Embryonic facial prominence (tissue), 1 donor: ENCODE data around the gene SPRED2.

Source experiments
- DNase-seq: peaks from one replicate; pipeline ENCODE4 v3.0.0-alpha.2; 2016; ENCODE audit errors: extremely low spot score

Gene SPRED2

DNA sequence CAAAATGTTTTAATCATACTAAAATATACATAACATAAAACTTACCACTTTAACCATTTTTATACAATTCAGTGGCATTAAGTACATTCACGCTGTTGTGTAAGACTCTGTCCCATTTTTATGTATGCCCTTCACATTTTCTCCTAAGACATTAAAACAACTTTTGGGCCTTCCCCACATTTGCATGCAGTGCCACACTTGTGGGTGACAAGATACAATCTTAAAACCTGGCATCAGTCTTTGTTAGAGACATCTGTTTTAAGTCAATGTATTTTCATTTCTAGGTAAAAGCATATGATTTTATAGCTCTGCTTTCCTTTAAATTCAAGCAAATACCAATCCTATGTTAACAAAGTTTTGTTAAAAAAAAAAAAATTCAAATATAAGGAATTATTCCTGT, 17.3 kb downstream of the SPRED2 start:
- DNase-seq, result no peak

DNA sequence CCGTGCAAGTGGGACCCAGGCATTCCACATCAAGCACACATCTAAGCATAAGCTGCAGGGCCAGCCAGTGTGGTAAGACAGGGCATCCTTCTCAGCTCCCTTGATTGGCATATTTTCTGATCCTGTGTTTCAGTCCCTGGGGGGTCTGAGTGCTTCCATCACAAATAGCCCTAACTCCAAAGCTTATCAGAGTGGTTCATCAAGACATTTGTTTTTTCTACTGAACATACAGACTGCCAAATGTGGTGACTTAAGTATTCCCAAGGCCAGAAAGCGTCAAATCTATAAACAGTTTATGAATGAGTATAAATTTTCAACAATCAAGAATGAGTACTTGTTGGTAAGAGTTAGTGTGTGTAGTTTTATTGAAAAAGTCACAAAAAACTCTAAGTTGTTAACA, 18.8 kb downstream of the SPRED2 start:
- no peak for DNase-seq

DNA sequence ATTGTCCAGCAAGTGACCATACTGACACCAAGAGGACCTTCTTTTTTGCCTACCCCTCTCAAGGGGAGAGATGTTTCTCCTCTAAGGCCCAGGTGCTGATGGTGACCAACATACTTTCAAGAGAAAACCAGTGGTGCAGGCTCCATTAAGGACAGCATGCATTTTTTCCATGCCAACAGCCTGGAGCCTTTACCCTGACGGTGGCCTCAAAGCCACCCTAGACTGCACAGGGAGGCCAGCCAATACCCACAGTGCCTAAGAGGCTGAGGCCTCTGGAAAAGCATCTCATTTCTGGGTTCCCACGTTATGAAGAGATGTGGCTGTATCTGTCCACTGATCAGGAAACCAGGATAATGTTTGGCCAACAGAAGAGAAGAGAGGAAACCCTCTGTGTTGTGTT, 19.3 kb downstream of the SPRED2 start:
- no peak for DNase-seq

DNA sequence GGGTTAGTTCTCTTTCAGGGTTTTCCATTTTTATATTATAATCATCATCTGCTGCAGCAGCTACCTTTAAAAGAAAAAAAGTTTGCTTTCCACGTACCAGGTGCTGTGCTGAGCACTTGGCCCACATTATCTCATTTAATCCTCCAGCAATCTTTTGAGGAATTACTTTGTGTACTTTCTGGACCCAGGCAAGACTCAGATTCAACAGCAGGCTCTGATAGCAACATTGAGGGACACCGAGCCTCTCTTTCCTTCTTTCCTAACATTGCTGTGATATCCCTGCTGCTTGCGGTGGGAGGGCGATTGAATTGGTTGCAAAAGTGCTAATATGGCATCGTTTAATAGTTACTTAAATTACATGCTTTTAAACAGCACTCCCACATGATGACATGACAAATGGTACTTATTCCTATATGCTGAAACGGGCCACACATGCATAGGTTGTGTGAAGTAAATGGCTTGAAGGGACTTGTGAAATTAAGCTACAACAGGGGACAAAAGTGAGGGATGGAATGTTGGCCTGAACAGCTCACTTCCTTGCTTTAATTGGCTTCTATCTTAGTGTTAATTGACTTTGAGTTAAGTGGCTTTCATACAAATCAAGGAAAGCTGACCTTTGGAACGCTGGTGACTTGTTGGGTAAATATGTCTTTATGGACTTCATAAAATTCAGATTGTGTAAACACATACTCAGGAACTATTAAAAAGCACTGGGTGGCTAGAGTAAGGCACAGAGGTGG, 21.2 kb downstream of the SPRED2 start:
- DNase-seq, result no peak

DNA sequence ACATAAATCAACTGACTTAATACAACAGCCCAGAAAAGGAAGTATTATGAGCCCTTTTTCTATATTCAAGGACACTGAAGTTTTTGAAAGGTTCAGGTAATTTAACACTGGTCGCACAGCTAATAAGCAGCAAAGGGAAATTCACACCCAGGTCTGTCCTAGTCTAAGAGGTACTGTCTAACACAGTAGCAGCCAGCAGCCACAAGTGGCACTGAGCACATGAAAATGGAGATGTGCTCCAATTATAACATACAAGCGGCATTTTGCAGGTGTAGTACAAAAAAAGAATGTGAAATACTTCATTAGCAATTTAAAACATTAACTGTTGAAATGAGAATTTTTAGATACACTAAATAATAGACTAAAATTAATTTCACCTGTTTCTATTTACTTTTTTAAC, 23.4 kb downstream of the SPRED2 start:
- no peak for DNase-seq

DNA sequence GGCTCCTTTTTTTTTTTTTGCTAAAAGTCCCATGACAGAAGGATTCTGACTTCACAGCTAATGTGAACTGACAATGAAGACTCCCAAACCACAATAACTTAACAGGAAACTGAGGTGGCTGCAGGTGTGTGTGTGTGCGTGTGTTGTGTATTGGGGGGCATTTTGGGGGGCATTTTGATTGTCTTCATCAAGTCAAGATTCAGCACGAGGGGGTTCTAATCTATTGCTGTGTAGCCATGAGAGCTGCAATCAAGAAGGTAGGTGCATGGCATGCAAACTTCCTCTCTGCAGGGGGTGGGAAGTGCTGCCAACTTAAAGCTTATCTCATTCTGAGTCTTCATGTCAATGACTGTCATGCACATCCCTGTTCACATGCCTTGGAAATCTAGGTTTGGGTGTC, 25.2 kb downstream of the SPRED2 start:
- no peak for DNase-seq

DNA sequence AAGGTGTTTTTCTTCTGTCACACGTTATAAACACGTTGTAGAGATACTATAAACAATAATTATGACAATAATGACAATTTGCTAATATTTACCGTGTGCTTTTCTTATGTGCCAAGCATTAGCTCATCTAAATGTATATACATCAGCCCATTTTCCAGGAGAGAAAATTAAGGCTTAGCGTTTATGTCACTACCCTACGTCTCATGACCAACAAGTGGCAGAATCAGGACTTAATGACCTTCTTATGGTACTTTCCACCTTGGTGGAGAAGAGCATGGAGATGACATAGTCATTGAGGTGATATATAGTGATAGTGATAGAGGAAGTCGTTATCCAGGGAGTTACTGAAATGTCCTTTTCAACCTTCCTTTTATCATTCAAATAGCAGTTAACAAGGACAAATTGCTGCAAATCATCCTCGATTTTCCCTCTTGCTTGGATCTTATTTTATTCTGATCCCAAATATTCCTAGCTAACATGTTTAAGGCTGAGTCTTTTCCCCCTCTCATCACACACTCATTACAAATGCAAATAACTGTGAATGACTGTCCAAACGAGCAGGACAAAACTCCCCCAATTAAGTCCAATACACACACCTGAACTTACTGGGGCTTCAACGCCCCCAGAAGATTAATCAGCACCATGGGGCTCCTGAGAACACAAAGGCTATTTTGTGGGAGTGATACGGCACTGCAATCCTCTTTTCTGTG, 27.3 kb downstream of the SPRED2 start:
- DNase-seq, result no peak

DNA sequence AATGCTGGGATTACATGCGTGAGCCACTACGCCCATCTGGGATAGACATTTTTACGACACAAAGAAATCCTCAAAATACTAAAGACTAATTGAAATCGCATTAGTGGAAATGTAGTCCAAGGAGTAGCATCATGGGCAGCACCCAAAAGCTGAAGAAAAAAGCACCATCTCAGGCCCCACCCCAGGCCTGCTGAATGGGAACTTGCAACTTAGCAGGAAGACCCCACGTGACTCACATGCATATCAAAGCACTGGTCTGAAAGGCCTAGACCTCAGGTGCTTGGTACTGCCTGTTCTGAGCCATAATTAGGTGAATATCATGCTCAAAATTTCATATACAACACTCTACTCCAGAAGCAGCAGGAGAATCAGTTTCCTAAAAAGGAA, 28.9 kb downstream of the SPRED2 start:
- no peak for DNase-seq

DNA sequence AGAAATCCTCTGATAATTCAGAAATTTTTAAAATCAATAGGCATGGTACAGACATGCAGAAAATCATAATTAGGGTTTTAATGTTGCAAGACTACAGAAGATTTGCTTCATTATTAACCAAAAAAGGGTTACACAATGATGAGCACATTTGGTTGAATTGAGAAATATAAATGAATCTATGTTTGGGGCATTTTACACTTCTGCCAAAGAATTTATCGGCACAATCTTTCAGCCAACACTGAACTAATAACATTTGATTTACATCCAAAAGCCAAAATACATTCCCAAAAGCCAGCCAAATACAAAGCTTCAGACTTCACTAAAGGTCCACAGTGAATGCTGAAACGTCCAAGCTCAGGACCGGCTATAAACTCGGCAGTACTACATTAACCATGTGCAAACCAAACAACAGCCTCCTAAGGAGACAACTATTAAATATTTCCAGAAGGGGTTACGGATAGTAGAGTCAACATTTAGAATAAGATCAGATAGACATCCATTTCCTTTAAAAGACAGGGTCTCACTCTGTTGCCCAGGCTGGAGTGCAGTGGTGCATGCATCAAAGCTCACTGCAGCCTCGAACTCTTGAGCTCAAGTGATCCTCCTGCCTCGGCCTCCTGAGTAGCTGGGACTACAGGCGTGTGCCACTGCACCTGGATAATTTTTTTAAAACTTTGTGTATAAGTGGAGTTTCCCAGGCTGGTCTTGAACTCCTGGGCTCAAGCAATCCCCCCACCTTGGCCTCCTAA, 29.4 kb downstream of the SPRED2 start:
- DNase-seq, result no peak

DNA sequence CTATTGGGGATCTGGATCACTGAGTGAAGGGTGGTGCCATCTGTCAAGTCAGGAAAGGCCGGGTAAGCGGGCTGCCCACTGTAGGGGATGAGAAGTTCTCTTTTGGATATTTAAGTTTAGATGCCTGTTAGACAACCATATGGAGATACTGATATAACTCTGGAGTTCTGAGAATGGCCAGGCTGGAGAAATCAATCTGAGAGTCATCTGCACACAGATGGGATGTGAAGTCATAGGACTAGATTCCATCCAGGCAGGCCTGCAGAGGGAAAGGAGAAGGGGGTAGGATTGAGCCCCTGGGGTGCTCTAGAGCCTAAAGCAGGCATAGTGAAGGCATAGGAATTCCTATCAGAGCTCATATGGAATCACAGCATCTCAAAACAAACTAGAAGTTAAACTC, 30.1 kb downstream of the SPRED2 start:
- DNase-seq, result no peak

DNA sequence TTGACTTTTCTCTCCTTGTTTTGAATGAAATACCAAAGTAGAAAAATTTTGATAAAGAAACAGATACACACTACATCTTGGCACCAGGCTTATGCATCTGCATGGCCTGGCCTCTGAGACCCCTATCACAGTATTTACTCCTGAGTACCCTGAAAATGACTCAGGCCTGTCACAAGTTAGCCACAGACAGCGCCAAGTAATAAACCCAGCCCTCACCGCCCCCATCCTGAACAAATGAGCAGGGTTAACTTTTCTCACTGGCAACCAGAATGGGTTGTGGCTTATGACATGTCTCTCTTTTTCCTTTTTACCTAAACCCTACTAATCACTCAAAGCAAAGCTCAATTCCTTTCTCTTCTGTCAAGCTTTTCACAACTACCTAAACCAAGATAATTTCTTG, 35.3 kb downstream of the SPRED2 start:
- DNase-seq, result no peak

DNA sequence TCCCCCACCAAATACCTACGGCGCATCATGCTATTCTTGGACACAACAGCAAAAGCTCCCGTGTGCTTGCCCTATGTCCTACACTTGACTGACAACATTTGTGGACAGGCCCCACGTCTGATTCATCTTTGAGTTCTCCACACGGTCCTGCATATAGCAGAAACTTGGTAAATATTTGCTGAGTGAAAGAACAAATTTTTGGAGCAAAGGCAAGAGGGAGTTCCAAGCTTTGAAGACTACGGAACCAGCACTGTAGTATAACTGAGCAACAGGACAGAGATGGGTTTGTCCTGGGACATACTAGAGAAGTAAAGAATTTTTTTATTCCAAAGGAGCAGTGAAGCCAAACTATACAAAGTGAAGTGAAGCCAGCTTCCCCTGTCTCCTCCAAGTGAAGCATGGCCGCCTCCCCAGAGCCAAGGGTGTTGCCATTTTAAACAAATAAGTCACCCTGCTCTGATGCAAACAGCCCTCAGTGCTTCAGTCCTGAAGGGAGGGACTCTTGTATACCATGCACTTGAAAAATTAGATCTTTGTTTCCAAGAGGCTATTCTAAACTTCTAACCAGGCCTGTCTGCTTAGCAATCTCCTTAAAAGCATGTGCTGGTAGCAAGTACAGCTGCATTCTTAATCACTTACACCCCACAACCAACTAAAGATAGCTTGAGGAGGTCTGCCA, 35.9 kb downstream of the SPRED2 start:
- no peak for DNase-seq

DNA sequence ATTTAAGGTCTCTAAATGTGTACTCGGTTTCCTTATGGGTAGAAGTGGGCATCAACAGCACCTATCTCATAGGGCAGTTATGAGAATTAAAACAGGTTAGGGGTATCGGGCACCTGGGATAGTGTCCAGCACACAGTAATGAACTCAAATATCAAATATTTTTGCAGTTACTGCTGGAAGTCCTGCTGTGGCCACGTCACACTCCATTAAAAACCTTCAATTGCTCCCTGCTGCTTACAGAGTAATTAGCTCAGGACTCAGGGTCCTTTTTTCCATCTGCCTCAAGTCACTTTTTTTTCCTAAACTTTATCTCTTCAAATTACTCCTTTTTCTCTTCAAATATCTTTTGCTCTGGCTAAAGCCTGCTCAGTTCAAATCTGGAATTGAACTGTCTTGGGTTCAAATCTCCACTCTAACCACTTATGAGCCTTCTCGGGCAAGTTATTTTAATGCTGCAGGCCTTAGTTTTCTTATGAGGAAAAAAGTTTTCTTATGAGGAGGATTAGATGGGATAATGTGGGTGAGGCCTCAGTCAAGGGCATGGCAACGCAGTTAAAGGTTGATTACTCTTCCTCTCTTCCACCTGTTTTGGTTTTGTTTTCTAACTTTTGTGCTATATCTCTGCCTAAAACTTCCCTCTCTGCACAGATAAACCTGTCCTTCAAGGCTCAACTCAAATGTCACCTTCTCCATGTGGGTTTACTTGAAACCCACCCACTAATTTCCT, 36.6 kb downstream of the SPRED2 start:
- no peak for DNase-seq

DNA sequence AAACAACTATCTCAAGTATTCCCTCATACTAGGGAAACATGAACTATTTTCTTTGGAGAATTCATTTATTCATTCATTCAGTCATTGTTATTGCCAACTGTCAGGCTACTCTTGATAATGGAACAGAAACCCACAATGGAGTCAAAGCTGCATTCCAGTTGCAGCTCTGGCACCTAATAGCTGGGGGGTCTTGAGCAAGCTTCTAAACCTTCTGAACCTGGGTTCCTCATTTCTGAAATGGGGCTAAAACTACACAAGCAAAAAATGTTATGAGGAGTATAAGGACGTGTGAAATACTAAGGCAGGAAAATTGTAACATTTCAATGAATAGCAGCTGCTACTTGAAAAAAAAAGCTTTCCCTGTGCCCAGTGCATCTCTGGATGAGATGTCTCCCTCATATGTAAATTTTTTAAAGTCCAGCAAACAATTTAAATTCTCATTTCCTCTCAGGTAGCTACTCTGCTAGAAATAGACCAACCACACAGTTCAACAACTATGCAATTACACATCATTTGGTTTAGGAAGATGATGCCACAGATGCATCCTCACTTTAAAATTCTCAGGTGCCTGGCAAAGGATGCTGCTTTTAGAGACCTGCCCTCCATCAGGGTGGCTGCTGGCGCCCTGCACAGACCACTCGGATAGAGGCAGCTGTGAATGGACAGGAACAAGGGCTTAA, 38.5 kb downstream of the SPRED2 start:
- DNase-seq, result no peak

DNA sequence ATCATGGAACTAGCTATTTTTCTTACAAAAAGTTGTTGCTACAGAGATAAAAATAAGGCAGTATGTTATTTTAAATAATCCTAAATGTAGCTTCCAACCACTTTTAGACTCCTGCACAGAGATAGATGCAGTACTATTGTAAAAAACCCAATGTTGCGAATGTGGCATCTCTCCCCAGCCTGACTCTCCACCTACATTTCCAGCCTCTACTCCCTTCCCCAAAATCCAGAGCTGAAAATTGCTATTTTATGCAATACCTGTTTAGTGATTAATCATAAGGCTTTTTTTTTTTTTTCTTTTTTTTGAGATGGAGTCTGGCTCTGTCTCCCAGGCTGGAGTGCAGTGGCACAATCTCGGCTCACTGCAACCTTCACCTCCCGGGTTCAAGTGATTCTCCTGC, 39.4 kb downstream of the SPRED2 start:
- DNase-seq, result no peak

DNA sequence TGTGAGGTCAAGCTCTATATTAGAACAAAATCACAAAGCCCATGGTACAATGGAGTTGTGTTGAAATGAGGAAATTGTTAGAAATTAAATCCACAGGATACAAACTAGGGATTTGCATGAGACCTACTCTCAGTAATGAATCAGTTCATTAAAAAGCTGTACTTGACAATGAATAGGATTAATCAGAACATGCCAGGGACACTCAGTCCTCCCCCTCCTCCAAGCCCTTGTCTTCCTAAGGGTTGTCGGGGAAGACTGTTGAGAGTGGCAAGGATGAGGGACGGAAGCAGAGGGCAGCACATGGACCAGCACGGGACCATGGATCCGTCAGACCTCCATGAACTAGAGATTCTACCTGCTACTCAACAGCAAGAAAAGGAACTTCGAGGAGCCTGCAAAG, 39.8 kb downstream of the SPRED2 start:
- DNase-seq, result no peak

DNA sequence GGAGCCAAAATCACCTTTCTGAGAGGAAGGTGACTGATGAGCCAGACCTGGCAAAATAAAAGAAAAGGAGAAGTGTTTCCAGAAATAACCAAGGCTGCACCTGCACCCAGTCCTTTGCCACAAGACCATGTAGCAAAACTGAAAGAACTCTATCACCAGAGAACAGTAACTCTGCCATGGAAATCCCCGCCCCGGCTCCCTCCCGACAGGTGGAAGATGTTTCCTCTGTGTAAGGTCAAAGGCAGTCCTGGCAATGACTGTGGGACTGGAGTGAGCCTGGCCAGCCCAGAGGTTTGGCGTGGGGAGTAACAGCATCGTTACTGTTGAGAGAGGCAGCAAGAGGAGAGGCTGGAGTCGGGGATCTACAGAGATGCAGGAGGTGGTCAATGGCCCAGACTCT, 42.3 kb downstream of the SPRED2 start:
- no peak for DNase-seq

DNA sequence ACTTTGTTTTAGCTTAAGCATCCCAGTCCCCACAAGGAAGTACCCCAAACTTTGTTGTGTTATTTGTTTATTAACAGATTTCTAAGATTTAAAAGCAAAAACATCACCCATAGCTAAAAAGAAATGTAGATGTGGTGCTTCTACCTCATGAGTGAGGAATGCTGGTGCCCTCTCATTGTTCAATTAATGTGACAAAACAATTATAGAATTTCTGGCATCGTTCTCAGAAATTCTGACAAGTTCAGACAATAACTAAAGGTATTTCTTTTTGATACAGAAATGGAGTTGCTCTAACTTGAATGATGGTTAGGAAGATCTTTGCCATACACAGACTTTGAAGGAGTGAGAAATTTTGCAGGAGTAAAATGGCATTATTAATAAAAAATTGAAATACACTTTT, 42.9 kb downstream of the SPRED2 start:
- DNase-seq, result no peak

DNA sequence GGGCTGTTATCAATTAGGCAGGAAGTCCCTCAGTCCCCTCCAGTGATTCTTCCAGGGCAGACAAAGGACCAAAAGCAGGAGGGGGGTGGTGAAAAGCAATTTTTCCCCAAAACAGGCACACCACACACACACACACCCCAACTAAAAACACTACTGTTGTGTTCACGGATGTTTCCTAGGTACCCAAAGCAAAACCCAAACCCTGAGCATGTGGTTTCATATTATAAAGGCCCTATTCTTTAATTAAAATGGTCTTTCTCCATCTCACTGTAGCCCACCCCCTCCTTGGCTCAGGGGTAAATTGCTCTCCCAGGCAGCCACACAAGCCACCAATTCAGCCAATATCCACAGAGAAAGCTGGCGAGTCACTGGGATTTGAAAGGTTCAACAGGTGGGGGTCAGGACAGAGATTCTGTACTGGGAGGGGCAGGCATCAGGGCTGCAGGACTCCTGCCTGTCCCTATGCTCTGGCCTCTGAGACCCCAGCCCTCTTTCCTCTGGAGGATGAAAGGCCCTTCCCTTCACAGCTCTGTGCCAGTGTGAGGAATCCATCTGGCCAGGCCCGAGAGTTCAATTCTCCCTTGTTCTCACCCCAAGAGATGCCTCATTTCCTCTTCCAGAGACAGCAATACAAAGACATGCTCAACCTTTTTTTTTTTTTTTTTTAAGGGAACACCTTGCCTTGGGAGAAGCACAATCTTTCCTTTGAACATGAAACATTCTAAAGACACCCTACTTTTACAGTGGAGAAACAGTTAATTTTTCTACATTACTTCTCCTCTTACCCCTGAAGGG, 43.6 kb downstream of the SPRED2 start:
- no peak for DNase-seq

DNA sequence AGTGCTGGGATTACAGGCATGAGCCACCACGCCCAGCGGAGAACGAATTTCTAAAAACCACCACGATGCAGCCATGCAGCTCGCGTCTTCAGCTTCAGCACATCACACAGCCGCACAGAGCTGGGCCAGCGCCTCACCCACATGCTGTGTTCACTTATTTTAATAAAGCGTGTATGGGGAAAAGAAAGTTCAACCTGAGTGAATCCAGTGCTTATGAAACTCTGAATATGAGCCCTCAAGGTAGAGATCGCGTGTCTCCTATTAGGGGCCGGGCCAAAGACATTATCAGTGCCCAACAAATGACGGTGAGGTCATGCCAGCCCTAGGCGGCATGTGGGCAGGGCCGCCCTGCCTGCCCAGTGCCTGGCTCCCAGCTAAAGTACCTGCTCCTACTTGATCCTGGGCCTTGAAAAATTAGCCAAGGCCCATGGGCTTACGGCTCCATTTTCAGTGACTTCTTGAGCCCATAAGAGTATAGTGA, 44.3 kb downstream of the SPRED2 start:
- no peak for DNase-seq
